ENCODE results near the gene MMP24.

DNA sequence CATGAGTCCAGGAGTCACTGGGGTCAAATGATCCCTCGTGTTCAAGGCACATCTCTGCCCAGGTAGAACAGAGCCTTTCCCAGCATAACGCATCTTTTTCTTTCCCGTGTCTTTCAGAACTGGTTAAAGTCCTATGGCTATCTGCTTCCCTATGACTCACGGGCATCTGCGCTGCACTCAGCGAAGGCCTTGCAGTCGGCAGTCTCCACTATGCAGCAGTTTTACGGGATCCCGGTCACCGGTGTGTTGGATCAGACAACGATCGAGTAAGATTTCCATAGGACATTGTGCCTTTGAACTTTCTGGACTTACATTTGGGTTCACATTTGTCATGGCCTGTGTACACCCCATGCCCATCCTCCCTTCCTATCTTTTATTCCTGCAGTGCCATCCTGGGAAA is 20.2 kb downstream of the MMP24 start:
- TF ChIP-seq POLR2AphosphoS5 (IDR thresholded peaks at IDR 0.05; ENCODE audit: low read depth, low read length) (no peak), SIN3A (IDR thresholded peaks at IDR 0.05; ENCODE audit: borderline replicate concordance, insufficient read depth, low read length) (no peak)
